Stimulated activated CD4-positive, alpha-beta T cell treated with anti-CD3 and anti-CD28 coated beads, TNF-alpha, amount 100 ng/mL, for 24 hours (primary cell): ENCODE data around the gene NCBP1.
A peak's percentile ranks its signal among the peaks of the same experiment; 100 is the strongest.

ENCODE experiments used
- DNase-seq, 3 experiments: peaks; one replicate each; pipeline ENCODE4 v3.0.0-alpha.2; 2020; ENCODE audit warnings: low read depth in 3 of 3

NCBP1 gene

DNA sequence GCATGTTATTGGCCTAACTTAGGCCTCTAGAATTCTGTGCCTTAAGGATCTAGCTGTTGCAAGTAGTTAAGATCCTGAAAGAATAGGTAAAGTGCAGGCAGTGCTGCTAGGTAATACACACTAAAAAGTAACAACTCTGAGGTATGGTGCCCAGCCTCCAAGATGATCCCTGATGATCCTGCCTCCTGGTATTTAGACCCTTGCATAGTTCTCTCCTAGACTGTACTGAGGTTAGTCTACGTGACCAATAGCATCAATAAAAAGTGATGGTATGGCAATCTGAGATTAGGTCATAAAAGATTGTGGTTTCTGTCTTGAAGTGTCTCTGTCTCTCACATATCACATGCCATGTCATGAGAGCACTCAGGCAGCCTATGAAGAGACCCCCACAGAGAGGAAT is 9.7 kb upstream of the NCBP1 start:
- no peak for DNase-seq

- no peak for DNase-seq
Observed at GRCh38 chr9:97625620-97626019, 8.0 kb upstream of the NCBP1 start.

DNA sequence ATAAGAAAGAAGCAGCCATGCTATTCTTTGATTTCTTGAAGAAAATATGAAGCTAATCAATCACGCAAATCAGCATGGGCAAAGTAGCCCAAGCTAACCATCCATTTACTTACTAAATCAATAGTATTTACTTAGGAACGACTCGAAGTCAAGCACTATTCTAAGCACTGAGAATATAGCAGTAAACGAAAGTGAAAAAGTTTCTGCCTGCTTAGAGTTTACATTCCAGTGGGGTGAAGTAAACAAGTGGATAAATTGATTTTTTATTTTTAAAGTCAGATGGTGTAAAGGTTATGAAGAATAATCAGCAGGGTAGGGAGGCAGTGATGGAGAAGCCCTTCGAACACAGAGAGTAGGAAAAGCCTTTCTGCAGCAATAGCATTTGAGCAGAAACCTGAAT is 6.0 kb upstream of the NCBP1 start:
- DNase-seq = no peak

DNA sequence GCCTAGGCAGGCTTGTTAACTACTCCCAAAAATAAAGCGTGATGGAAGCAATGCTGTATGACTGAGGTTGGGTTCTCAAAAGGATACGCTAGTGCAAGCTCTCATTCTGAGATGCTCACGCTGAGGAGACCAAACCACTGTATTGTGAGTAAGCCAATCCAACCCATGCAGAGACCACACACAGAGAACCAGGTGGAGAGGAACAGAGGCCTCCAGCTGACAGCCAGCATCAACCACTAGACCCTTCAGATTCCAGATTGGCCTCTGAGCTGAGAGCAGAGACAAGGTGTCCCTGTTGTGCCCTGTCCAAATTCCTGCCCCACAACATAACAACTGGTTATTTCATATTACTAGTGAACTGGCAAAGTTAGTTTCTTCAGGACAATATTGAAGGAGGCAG is 5.0 kb upstream of the NCBP1 start:
- no peak for DNase-seq

- no peak for DNase-seq
Observed at GRCh38 chr9:97629156-97629555, 4.5 kb upstream of the NCBP1 start.

DNA sequence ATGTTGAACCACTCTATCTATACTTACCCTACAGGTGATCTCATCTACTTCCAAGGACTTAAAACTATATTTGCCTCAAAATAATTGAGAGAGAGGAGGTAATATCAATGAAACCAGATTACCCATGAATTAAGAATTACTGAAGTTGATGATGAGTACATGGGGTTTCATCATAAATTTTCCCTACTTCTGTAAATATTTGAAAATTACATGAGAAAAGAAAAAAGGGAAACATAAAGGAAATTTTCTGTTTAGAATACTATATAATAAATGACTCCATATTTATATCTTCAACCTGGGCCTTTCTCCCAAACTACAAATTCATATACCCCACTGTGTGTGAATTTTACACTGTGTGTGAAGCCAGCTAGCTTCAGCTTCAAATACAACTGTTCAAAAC is 3.0 kb upstream of the NCBP1 start:
- DNase-seq = no peak

DNA sequence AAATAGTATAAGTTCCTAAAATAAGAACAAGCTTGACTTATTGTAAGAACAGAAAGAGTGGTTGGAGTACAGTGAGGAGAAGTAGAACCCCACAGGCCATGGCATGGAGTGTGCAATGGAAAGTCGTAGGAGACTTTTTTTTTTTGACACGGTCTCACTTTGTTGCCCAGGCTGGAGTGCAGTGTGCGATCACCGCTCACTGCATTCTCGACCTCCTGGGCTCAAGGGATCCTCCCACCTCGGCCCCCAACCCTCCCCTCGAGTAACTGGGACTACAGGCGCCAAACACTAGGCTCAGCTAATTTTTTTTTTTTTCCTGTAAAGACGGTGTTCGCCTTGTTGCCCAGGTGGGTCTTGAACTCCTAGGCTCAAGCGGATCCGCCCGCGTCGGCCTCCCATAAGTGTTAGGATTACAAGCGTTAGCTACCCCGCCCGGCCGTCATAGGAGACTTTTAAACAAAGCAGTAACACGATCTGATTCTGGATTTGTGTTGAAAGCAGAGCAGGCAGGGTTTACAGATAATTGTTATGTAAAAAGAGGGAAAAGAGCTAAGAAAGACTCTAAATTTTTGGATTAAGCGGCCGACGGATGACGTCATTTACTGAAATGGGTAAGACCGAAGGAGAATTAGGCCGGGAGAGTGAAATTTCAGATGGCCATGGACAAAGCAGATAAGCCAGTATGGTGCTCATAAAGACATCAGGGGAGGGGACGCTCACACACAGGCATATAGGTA is 1.2 kb upstream of the NCBP1 start:
- peak in 2 of 3 experiments; percentile 9 to 16 for DNase-seq

DNA sequence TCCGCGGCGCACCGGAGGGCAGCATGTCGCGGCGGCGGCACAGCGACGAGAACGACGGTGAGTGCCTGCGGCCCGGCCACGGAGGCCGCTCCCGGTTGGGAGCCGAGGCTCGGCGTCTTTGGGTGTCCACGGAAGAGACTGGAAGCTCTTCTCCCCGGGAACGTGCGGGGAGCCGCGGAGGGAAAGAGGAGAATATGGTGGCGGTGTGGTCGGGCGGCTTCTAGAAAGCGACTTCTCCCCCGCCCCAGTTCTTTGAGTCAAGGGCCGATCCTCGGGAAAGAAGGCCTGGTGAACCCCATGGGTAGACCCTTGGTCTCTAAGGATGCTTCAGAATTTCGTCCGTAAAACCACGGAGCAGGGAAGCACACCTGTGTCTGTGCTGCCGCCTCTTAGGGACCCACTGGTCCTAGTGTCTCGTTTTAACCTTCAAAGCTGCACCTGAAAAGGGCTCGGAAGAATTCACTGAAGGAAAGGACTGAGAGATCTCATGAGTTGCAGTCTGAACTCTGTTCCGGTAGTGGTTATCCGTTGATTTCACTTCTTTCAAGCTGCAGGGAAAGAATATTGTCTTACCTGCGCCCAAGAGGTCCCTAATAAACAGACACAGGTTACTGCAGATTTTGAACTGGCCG is 354 bp downstream of the NCBP1 start:
- DNase-seq = peak in 1 of 3 experiments; percentile 0

- DNase-seq = no peak
Observed at GRCh38 chr9:97635026-97635425, 1.4 kb downstream of the NCBP1 start.

DNA sequence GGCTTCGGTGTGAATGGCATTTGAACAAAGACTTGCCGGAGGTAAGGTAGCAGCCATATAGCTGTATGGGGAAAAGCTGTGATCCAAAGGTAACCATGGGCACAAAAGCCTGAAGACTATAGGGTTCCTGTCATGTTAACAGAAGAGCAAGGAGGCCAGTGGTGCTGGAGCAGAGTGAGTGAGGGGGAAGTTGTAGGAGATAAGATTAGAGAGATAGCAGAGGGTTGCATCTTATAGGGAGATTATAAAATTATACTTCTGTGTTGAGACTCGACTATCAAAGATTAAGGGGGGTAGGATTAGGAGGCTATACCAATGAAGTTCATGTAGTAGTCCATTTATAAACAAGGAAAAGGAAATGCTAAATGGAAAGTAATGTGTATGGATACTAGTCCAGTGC is 3.3 kb downstream of the NCBP1 start:
- no peak for DNase-seq

DNA sequence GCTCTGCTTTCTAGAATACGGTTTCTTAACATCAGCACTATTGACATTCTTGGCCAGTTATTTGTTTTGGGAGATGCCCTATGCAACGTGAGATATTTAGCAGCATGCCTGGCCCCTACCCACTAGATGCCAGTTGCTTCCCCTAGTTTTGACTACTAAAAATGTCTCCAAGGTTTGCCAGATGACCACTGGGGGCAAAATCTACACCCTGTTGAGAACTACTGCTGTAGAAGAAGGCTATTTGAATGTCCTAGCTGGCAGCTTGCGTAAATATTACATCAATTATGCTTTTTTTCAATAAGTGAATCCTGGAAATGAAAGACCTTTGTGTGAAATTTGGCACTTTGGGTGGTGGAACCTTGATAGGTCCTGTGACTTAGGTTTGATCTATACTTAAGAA is 5.0 kb downstream of the NCBP1 start:
- no peak for DNase-seq

DNA sequence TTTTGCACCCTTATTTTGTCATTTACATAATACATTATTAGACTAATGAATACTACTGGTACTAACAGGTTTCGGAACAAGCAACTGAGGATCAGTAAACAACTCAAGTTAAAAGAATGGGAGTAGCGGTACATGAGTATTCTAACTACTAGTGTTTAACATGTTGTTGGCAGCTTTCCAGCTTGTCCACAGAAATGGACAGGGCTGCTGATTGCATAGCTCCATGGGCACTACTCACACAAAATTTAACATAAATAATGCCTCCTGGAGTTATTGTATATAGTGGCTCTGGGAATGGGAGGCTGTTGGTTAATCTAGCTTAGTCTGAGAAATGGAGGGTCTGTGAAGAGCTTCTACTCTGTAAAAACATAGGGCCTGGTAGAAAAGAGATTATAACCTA is 6.7 kb downstream of the NCBP1 start:
- no peak for DNase-seq

DNA sequence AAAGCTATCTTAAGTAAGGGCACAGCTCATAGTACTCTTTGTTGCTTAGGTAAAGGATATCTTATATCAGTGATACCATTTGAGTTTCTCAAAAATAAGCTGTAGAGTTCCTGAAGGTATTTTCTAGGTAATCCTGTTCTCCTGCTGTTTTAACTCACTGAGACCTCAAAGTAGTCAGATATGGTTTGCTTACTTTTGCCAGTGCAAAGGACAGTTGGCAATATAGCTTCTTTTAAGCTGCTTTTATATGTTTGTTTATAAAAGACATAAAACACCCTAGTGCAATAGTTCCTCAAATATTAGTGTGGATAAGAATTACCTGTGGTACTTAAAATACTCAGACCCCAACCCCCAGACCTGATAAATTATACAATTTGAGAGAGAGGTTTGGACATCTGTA is 12.1 kb downstream of the NCBP1 start:
- no peak for DNase-seq

GRCh38 chr9:97647996-97648395 is 14.4 kb downstream of the NCBP1 start:
- DNase-seq = no peak

DNA sequence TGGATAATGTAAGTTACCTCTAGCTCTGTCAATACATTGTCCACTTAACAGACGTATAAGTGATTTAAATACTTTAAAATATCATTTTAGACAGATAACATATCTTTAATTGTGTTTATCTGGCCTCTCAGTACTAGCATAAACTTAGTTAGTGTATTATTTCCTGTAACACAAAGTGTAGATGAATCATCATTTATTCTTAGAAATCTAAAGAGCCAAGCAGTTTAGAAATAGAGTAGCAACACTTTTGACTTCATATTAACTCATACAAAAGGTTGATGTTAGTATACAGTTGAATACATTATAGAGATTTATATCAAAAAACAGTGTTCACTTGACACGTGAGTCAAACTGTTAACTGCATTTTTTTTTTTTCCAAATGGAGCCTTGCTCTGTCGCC is 18.0 kb downstream of the NCBP1 start:
- DNase-seq = no peak

GRCh38 chr9:97658707-97659106 is 25.1 kb downstream of the NCBP1 start:
- DNase-seq = no peak

DNA sequence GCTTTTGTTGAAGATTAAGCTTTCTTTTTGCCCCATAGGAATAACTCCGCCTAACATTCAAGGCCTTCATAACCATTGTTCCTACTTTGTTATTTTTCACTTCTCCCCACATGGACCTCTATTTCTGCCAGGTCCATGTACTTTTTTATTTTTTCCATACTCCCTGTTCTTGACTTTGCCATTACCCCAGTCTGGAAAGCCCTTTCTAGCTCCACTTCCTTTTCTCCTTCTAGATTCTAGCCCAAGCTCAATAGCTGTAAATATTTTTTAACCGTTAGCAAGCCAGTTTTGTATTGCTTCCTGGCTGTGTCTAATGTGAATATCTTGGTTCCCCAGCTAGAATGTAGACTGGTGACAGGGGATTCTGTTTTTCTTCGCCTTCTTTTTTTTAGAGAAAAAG is 26.1 kb downstream of the NCBP1 start:
- DNase-seq = no peak

DNA sequence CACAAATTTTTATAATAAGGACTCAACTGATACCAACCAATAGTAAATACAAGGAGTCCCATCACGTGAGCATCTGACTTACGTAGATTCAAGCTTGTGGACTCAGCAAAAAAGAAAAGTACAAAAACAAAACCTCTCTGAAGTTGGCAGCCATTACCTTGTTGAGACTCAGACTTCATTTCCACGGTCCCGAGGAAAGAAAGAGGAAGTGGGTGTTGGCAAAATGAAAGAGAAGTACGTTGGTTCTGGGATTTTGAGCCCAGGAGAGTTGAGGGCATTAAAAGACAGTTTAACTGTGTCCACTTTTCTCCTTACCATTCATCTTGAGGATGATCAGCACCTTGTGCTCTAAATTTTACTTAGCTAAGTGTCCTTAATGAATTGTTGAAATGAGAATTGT is 26.7 kb downstream of the NCBP1 start:
- DNase-seq = no peak

- DNase-seq = no peak
Observed at GRCh38 chr9:97660847-97661246, 27.2 kb downstream of the NCBP1 start.

- no peak for DNase-seq
Observed at GRCh38 chr9:97665742-97666141, 32.1 kb downstream of the NCBP1 start.

- no peak for DNase-seq
Observed at GRCh38 chr9:97666907-97667686, 33.5 kb downstream of the NCBP1 start.

DNA sequence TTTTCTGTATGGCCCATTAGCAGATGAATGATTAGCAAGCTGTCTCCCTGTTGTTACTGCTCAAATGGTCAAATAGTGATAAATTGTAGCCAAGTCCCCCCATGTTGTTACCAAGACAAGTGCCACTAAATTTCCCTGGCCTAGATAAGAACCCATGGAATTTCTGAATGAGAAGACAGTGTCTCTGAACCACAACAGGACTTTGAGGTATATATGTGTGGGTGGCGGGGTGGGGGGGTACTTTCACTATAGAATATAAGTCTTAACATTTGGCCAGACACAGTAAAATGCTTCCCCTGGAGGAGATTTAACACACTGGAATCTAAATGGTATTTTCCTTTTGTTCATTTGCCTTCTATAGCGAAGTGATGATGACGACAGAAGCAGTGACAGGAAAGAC is 34.9 kb downstream of the NCBP1 start:
- DNase-seq = peak in 1 of 3 experiments; percentile 26

DNA sequence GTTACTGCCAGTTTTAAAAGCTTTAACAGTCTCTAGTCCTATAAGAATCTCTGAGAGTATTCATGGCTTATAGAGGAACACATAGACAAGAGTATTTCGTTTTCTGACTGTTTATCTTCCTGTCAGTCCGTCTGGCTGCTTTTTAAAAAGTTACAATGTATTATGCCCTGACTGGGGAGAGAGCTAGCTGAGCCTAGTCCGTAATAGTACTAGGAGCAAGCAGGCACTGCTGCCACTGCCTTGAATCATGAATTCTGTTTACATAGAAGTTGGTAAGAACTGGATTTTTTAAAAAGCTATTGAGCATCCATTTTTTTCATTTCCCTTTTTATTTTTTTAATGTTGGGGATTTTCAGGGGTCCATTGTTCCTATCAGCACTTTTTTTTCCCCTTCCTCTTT is 37.0 kb downstream of the NCBP1 start:
- no peak for DNase-seq
